H9 (cell line): Measurements from ENCODE around the gene FSTL4. TPM values are rescaled to one million over a fixed set of nuclear protein-coding genes. Genes with fewer than 3 reads are reported as not detected.

ENCODE experiments used
- DNase-seq: peaks from one replicate; pipeline ENCODE4 v3.0.0-alpha.2; 2017
- H2AFZ ChIP-seq: one replicate; pipeline ENCODE4 v1.6.1; 2013; ENCODE audit warnings: mild to moderate bottlenecking, low read length, control low read depth, moderate library complexity
- H2AK5ac ChIP-seq: 2 replicates; pipeline ENCODE4 v1.6.1; 2013; ENCODE audit warnings: low read length, control low read depth, mixed read lengths; ENCODE audit not compliant: insufficient read length
- H2BK120ac ChIP-seq: one replicate; pipeline ENCODE4 v1.6.1; 2013; ENCODE audit warnings: low read depth, mild to moderate bottlenecking, low read length, control low read depth, inconsistent platforms; ENCODE audit not compliant: poor library complexity, severe bottlenecking
- H2BK12ac ChIP-seq: 2 replicates; pipeline ENCODE4 v1.6.1; 2013; ENCODE audit warnings: low read length, control low read depth, mixed read lengths, low read depth; ENCODE audit not compliant: insufficient read length
- H2BK15ac ChIP-seq: 2 replicates; pipeline ENCODE4 v1.6.1; 2013; ENCODE audit warnings: low read depth, low read length, control low read depth
- H2BK20ac ChIP-seq: one replicate; pipeline ENCODE4 v1.6.1; 2013; ENCODE audit warnings: low read depth, mild to moderate bottlenecking, low read length, control low read depth, inconsistent platforms; ENCODE audit not compliant: poor library complexity, severe bottlenecking
- H2BK5ac ChIP-seq: 2 replicates; pipeline ENCODE4 v1.6.1; 2013; ENCODE audit warnings: low read length, control low read depth, mixed read lengths; ENCODE audit not compliant: insufficient read length
- H3K14ac ChIP-seq: 2 replicates; pipeline ENCODE4 v1.6.1; 2013; ENCODE audit warnings: low read length, control low read depth; ENCODE audit not compliant: insufficient read depth
- H3K18ac ChIP-seq: 2 replicates; pipeline ENCODE4 v1.6.1; 2013; ENCODE audit warnings: low read depth, mild to moderate bottlenecking, mixed read lengths, low read length, control low read depth; ENCODE audit not compliant: insufficient read length
- H3K23ac ChIP-seq: 2 replicates; pipeline ENCODE4 v1.6.1; 2013; ENCODE audit warnings: low read length, control low read depth, mixed read lengths, low read depth; ENCODE audit not compliant: insufficient read length
- H3K23me2 ChIP-seq: 2 replicates; pipeline ENCODE4 v1.6.1; 2013; ENCODE audit warnings: low read depth, mild to moderate bottlenecking, mixed read lengths, low read length, control low read depth; ENCODE audit not compliant: insufficient read length, poor library complexity, severe bottlenecking
- H3K27ac ChIP-seq: 2 replicates; pipeline ENCODE4 v1.5.1; 2013; ENCODE audit warnings: low read length, control low read depth, mixed read lengths, low read depth; ENCODE audit not compliant: insufficient read length
- H3K27me3 ChIP-seq: 2 replicates; pipeline ENCODE4 v1.6.1; 2013; ENCODE audit warnings: low read length, control low read depth, inconsistent platforms; ENCODE audit not compliant: insufficient read depth
- H3K4ac ChIP-seq: 2 replicates; pipeline ENCODE4 v1.6.1; 2013; ENCODE audit warnings: low read depth, mild to moderate bottlenecking, control low read depth, inconsistent platforms, low read length, moderate library complexity
- H3K4me1 ChIP-seq: 2 replicates; pipeline ENCODE4 v1.6.1; 2013; ENCODE audit warnings: low read length, control low read depth, inconsistent platforms; ENCODE audit not compliant: insufficient read depth
- H3K4me2 ChIP-seq: 2 replicates; pipeline ENCODE4 v1.6.1; 2013; ENCODE audit warnings: low read length, control low read depth, mixed read lengths; ENCODE audit not compliant: insufficient read length, insufficient read depth
- H3K56ac ChIP-seq: 2 replicates; pipeline ENCODE4 v1.6.1; 2013; ENCODE audit warnings: low read depth, mild to moderate bottlenecking, mixed read lengths, low read length, control low read depth; ENCODE audit not compliant: insufficient read length
- H3K79me1 ChIP-seq: 2 replicates; pipeline ENCODE4 v1.6.1; 2013; ENCODE audit warnings: low read depth, mild to moderate bottlenecking, moderate library complexity, low read length, control low read depth, inconsistent platforms; ENCODE audit not compliant: insufficient read depth, poor library complexity, severe bottlenecking
- H3K79me2 ChIP-seq: 2 replicates; pipeline ENCODE4 v1.6.1; 2013; ENCODE audit warnings: low read length, control low read depth, inconsistent platforms; ENCODE audit not compliant: insufficient read depth
- H3K9ac ChIP-seq: 2 replicates; pipeline ENCODE4 v1.6.1; 2013; ENCODE audit warnings: low read length, control low read depth, mixed read lengths; ENCODE audit not compliant: insufficient read length; ENCODE audit errors: extremely low read depth
- H3K9me3 ChIP-seq: one replicate; pipeline ENCODE4 v1.6.1; 2013; ENCODE audit warnings: low read depth, low read length, inconsistent platforms; ENCODE audit not compliant: control insufficient read depth
- H3T11ph ChIP-seq: one replicate; pipeline ENCODE4 v1.6.1; 2013; ENCODE audit warnings: mild to moderate bottlenecking, low read length, control low read depth, inconsistent platforms
- H4K20me1 ChIP-seq: one replicate; pipeline ENCODE4 v1.6.1; 2013; ENCODE audit not compliant: control insufficient read depth, insufficient read length, insufficient read depth
- H4K5ac ChIP-seq: 2 replicates; pipeline ENCODE4 v1.6.1; 2013; ENCODE audit warnings: low read depth, mild to moderate bottlenecking, mixed read lengths, low read length, control low read depth; ENCODE audit not compliant: insufficient read length
- H4K8ac ChIP-seq: replicated peaks from 2 replicates; pipeline ENCODE4 v1.6.1; 2013; ENCODE audit warnings: low read length, control low read depth, mixed read lengths, low read depth; ENCODE audit not compliant: insufficient read length
- H4K91ac ChIP-seq: 2 replicates; pipeline ENCODE4 v1.6.1; 2013; ENCODE audit warnings: low read depth, mild to moderate bottlenecking, moderate library complexity, mixed read lengths, low read length, control low read depth; ENCODE audit not compliant: insufficient read length
- H3K27ac Mint-ChIP-seq, 3 experiments: 2 replicates in 2 of 3; 3 replicates in 1 of 3; pipeline ENCODE4 v1.8.0; 2020 to 2021; ENCODE audit warnings: mixed read lengths in 3 of 3, mild to moderate bottlenecking in 1 of 3, moderate library complexity in 1 of 3
- H3K27me3 Mint-ChIP-seq: 2 replicates; pipeline ENCODE4 v1.8.0; 2021; ENCODE audit warnings: low read depth, mild to moderate bottlenecking, moderate library complexity, mixed read lengths
- H3K36me3 Mint-ChIP-seq, 3 experiments: 2 replicates in 2 of 3; 3 replicates in 1 of 3; pipeline ENCODE4 v1.8.0; 2020 to 2021; ENCODE audit warnings: low read depth in 3 of 3, mixed read lengths in 3 of 3; ENCODE audit not compliant: insufficient read depth in 1 of 3
- H3K4me1 Mint-ChIP-seq, 2 experiments: 2 replicates each; pipeline ENCODE4 v1.8.0; 2020; ENCODE audit warnings: mixed read lengths in 2 of 2
- H3K4me3 Mint-ChIP-seq, 2 experiments: 2 replicates in 1 of 2; 3 replicates in 1 of 2; pipeline ENCODE4 v1.8.0; 2020 to 2021; ENCODE audit warnings: mild to moderate bottlenecking in 2 of 2, mixed read lengths in 2 of 2, moderate library complexity in 1 of 2
- H3K9me3 Mint-ChIP-seq, 2 experiments: 2 replicates in 1 of 2; 3 replicates in 1 of 2; pipeline ENCODE4 v1.8.0; 2020; ENCODE audit warnings: mild to moderate bottlenecking in 2 of 2, mixed read lengths in 2 of 2, moderate library complexity in 1 of 2
- WGBS: extraction: QIAGEN DNeasy Blood & Tissue Kit; methylation state at CpG from one replicate; pipeline ENCODE4 v1.1.7; 2013; ENCODE audit warnings: missing lambda C conversion rate, low lambda C conversion rate, mixed read lengths; ENCODE audit not compliant: insufficient read length; ENCODE audit errors: extremely low coverage; 5-methylcytosine and 5-hydroxymethylcytosine counted together
- total RNA-seq: library from RNA; stranded (reverse); gene quantifications from 2 replicates; pipeline ENCODE4 v1.2.1, GENCODE V29; 2021
- TF ChIP-seq, protein P1 (sequence below): fragments of 200-600 bp; sonication (generic); conservative IDR thresholded peaks from 3 replicates; pipeline ENCODE4 v1.8.0; 2021; ENCODE audit warnings: antibody characterized with exemption, mild to moderate bottlenecking

FSTL4 gene
- total RNA-seq, 1 experiment from 2014 or later, result 5.7 TPM

DNA sequence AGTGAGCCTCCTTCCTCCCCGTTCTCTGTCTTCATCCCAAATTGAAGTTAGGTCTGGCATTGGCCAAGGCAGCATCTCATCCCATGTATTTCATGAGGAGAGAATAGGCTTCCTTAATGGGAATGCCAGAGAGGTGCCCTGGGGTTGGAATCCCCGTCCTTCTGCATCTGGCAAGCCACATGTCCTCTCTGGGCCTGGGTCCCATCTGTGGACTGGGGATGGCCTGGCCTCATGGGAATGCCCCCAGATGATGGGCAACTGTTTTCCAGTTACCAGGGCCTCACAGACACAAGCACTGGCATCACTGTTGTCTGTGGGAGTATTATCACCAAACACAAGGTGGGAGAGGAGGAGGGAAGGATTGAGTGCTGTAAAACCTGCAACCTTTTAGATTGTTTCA lies 153.9 kb downstream of the FSTL4 start:
- TF ChIP-seq, protein P1, sequence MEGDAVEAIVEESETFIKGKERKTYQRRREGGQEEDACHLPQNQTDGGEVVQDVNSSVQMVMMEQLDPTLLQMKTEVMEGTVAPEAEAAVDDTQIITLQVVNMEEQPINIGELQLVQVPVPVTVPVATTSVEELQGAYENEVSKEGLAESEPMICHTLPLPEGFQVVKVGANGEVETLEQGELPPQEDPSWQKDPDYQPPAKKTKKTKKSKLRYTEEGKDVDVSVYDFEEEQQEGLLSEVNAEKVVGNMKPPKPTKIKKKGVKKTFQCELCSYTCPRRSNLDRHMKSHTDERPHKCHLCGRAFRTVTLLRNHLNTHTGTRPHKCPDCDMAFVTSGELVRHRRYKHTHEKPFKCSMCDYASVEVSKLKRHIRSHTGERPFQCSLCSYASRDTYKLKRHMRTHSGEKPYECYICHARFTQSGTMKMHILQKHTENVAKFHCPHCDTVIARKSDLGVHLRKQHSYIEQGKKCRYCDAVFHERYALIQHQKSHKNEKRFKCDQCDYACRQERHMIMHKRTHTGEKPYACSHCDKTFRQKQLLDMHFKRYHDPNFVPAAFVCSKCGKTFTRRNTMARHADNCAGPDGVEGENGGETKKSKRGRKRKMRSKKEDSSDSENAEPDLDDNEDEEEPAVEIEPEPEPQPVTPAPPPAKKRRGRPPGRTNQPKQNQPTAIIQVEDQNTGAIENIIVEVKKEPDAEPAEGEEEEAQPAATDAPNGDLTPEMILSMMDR, result no peak
- no CpG with 5 or more reads among the region's 2 CpGs for WGBS
- Histone ChIP-seq H2BK12ac (no peak overlapping the region), H2AFZ (no peak overlapping the region), H3K23me2 (no peaks in the 10 kb centered on the region), H4K8ac (no peak overlapping the region), H3K4me2 (no peak overlapping the region), H3K79me2 (no peaks in the 10 kb centered on the region), H3K79me1 (no peaks in the 10 kb centered on the region), H3K56ac (no peak overlapping the region), H3K18ac (no peak overlapping the region), H3K9me3 (no peaks in the 10 kb centered on the region), H2BK5ac (no peak overlapping the region), H3K14ac (no peak overlapping the region), H3K27me3 (no peaks in the 10 kb centered on the region), H2BK20ac (no peak overlapping the region), H4K20me1 (no peaks in the 10 kb centered on the region), H2BK120ac (no peak overlapping the region), H4K91ac (no peak overlapping the region), H3K27ac (no peak overlapping the region), H3T11ph (no peak overlapping the region), H2BK15ac (no peak overlapping the region), H4K5ac (no peak overlapping the region), H3K9ac (no peak overlapping the region), H3K4me1 (no peaks in the 10 kb centered on the region), H3K23ac (no peak overlapping the region), H3K4ac (no peak overlapping the region), H2AK5ac (no peak overlapping the region)
- no peak overlapping the region for H3K4me3 Mint-ChIP-seq
- peaks cover 11 to 19% of the 10 kb centered on the region in 2 experiments for H3K4me1 Mint-ChIP-seq
- no peaks in the 10 kb centered on the region for H3K36me3 Mint-ChIP-seq
- no peaks in the 10 kb centered on the region; the same call in 1 of the 2 replicates for H3K27me3 Mint-ChIP-seq
- no peaks in the 10 kb centered on the region; a peak in 2 of 5 replicates for H3K9me3 Mint-ChIP-seq
- no peak overlapping the region for H3K27ac Mint-ChIP-seq
- peak; percentile 16 for DNase-seq
